SK-N-MC (cell line): ENCODE data around the gene COL10A1.

Experiments
- EZH2 ChIP-seq: fragments of 200-600 bp; sonication (generic); IDR thresholded peaks from one replicate; pipeline ENCODE4 v1.6.1; 2017; ENCODE audit warnings: antibody characterized with exemption
- POLR2AphosphoS5 ChIP-seq: IDR thresholded peaks from 2 replicates; pipeline ENCODE4 v1.6.1; 2012; ENCODE audit warnings: mild to moderate bottlenecking, low read depth, low read length, borderline replicate concordance

DNA sequence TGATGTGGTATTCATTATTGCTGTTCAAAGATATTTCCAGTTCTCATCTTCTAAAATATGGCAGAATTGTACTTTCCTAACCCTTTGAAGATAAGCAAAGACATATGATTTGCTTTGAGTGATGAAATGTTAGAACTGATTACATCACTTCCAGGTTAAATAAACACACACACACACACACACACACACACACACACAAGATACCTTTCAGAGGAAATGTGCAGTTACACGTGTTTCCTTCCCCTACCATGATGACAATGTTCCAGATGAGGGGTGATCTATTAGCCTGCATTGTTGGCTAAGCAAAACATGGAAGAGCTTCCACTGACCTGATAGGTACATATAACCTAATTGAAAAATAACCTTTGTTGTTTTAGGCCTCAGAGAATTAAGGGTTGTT lies 53.6 kb downstream of the COL10A1 start:
- TF ChIP-seq EZH2, result no peak
- no peak for TF ChIP-seq POLR2AphosphoS5
